OCI-LY1 (cell line): ENCODE results near the gene CCR8.

Experiments used
- EZH2 ChIP-seq: fragments of 200-600 bp; sonication (generic), shearing (Covaris generic); IDR thresholded peaks from 2 replicates; pipeline ENCODE4 v1.8.0; 2017; ENCODE audit warnings: borderline replicate concordance, mixed run types, mild to moderate bottlenecking, antibody characterized with exemption, low read length, moderate library complexity, mixed read lengths
- TF ChIP-seq, protein P1 (sequence below): fragments of 200-600 bp; sonication (generic), shearing (Covaris generic); IDR thresholded peaks from 2 replicates; pipeline ENCODE4 v1.5.1; 2017; ENCODE audit warnings: mild to moderate bottlenecking, antibody characterized with exemption, low read length, moderate library complexity, mixed read lengths

DNA sequence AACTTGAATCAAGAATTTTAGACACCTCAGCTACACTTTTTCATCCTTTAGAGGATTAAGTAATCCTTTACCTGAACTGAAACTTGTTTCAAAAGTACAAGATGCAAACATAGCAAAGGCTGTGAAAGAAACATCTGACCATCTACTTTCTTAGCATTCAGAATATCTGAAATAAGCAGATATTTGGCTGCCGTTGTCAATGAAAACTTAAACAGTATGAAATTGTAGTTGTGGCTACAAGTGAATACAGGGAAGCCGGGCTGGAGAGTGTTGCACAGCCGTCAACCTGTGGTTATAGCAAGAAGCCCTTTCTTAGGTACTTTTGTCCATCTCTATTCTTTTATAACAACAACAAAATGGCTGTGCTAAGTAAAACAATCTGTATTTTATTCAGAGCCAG, 42.7 kb upstream of the CCR8 start:
- TF ChIP-seq, protein P1, sequence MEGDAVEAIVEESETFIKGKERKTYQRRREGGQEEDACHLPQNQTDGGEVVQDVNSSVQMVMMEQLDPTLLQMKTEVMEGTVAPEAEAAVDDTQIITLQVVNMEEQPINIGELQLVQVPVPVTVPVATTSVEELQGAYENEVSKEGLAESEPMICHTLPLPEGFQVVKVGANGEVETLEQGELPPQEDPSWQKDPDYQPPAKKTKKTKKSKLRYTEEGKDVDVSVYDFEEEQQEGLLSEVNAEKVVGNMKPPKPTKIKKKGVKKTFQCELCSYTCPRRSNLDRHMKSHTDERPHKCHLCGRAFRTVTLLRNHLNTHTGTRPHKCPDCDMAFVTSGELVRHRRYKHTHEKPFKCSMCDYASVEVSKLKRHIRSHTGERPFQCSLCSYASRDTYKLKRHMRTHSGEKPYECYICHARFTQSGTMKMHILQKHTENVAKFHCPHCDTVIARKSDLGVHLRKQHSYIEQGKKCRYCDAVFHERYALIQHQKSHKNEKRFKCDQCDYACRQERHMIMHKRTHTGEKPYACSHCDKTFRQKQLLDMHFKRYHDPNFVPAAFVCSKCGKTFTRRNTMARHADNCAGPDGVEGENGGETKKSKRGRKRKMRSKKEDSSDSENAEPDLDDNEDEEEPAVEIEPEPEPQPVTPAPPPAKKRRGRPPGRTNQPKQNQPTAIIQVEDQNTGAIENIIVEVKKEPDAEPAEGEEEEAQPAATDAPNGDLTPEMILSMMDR: no peak
- no peak for TF ChIP-seq EZH2
